Natural killer cell treated with Interleukin-12 subunit alpha and Interleukin-12 subunit beta and Interleukin-15 and Interleukin-18, amount 100 ng/mL, for 72 hours (primary cell): Measurements from ENCODE around the gene ATP2B3. TPM values are rescaled to one million over a fixed set of nuclear protein-coding genes. Genes with fewer than 3 reads are reported as not detected.

Experiments
- ATAC-seq, 2 donors: fragments of 150-1000 bp; cut with Tn5 transposase in 1 of 2; sonication (Bioruptor Pico), chemical (Tn5 transposase) in 1 of 2; 2 replicates each; pipeline ENCODE4 v1.10.0; 2021
- DNase-seq: peaks from one replicate; pipeline ENCODE4 v3.0.0; 2022; ENCODE audit warnings: low spot score
- H3K27ac Mint-ChIP-seq, 2 donors: 1 replicate in 1 of 2; 2 replicates in 1 of 2; pipeline ENCODE4 v1.8.0; 2022; ENCODE audit warnings: mixed read lengths in 2 of 2, mild to moderate bottlenecking in 1 of 2, moderate library complexity in 1 of 2
- H3K27me3 Mint-ChIP-seq, 2 donors: 1 replicate in 1 of 2; 2 replicates in 1 of 2; pipeline ENCODE4 v1.8.0; 2022; ENCODE audit warnings: mixed read lengths in 2 of 2
- H3K36me3 Mint-ChIP-seq: one replicate; pipeline ENCODE4 v1.8.0; 2022; ENCODE audit warnings: mixed read lengths
- H3K4me1 Mint-ChIP-seq, 2 donors: 1 replicate in 1 of 2; 2 replicates in 1 of 2; pipeline ENCODE4 v1.8.0; 2022; ENCODE audit warnings: low read depth in 2 of 2, mixed read lengths in 2 of 2, mild to moderate bottlenecking in 1 of 2
- H3K4me3 Mint-ChIP-seq: one replicate; pipeline ENCODE4 v1.8.0; 2022; ENCODE audit warnings: mixed read lengths
- H3K9me3 Mint-ChIP-seq: 2 replicates; pipeline ENCODE4 v1.8.0; 2022; ENCODE audit warnings: mixed read lengths
- total RNA-seq, 2 donors: library from RNA; stranded (reverse); gene quantifications; one replicate each; pipeline ENCODE4 v1.2.3, GENCODE V29; 2022

ATP2B3 gene
- total RNA-seq, 2 donors from 2014 or later = not detected

DNA sequence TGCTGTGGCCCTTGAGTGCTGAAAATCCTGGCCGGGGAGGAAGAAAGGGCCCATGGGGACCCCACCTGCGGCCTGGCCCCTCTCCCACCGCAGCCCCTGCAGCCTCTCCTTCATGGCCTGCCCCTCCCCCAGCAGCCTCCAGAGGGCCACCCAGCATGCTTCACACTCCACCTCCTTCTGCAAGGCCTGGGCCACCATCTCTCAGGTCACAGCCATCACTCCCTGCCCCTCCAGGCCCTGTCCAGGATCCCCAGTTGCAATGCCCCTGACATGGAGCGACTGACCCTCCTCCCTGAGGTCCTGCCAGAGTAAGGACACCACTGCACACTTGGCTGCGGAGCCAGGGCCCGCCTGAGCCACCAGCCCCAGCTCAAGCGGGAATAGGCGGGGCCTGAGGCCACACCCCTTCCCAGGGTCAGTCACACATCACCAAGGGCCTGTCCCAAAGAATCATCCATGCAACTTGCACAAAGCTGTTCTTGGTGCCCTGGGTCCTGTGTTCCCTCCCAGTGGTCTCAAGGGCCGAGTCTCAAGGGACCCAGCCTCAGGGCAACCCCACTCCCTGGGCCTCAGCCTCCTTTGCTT, 48.6 kb downstream of the ATP2B3 start:
- Mint-ChIP-seq H3K4me1 (no peaks in the 10 kb centered on the region), H3K4me3 (no peak overlapping the region), H3K27me3 (peaks cover 0 to 2% of the 10 kb centered on the region in 2 donors), H3K9me3 (no peaks in the 10 kb centered on the region), H3K36me3 (no peaks in the 10 kb centered on the region), H3K27ac (no peak overlapping the region)
- ATAC-seq = no peak
- no peak for DNase-seq

DNA sequence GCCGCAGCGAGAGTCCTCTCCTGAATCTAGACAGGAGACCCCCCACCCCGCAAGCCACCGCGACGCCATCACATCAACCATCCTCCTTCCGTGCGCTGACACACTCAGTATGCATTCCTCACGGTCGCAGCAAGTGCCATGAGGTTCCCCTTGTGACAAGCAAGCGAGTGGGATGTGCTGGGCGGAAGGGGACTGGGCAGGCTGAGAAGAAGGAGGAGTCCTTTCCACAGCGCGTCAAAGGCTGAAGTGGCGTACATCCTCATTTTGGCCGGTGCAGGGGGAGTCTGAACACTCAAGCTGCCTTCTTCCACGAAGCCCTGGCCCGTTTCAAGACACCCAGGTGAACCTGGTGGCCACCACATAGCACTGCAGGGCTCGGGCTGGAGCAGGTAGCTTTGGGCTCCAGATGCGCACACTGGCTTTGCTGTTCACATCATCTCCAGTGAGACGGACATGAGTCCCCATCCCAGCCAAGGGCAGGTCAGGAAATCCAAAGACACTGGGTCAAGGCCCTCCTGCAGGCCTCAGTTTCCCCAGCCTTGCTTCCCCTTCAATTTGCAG, 51.1 kb downstream of the ATP2B3 start:
- no peaks in the 10 kb centered on the region for H3K36me3 Mint-ChIP-seq
- no peaks in the 10 kb centered on the region for H3K9me3 Mint-ChIP-seq
- no peak overlapping the region for H3K4me3 Mint-ChIP-seq
- no peak for DNase-seq
- H3K27me3 Mint-ChIP-seq = no peaks in the 10 kb centered on the region
- no peak overlapping the region for H3K27ac Mint-ChIP-seq
- H3K4me1 Mint-ChIP-seq = no peaks in the 10 kb centered on the region
- no peak for ATAC-seq

GRCh38 chrX:153569475-153569874, 52.0 kb downstream of the ATP2B3 start:
- no peaks in the 10 kb centered on the region for H3K27me3 Mint-ChIP-seq
- H3K4me1 Mint-ChIP-seq = no peaks in the 10 kb centered on the region
- no peaks in the 10 kb centered on the region for H3K9me3 Mint-ChIP-seq
- no peak overlapping the region for H3K27ac Mint-ChIP-seq
- ATAC-seq = no peak
- DNase-seq = no peak
- H3K36me3 Mint-ChIP-seq = no peaks in the 10 kb centered on the region
- no peak overlapping the region for H3K4me3 Mint-ChIP-seq

DNA sequence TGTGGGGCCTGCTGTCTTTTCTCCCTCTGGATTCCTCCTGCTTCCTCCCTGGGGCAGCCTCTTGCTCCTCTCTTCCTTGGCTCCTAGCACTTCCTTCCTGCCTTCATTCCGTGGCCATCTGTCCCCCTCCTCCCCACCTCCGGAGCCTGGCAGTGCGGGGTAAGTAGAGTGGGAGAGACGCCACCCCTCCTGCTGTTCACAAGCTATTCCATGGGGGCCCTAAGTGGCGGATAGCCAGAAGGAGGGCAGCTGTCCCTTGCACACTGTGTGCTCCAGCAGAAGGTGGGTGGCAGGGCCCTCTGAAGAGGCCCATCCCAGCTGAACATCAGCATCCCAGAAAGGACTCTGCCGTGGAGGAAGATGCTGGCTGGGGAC, 54.1 kb downstream of the ATP2B3 start:
- Mint-ChIP-seq H3K4me1 (no peaks in the 10 kb centered on the region), H3K27ac (no peak overlapping the region), H3K27me3 (peaks cover 0 to 3% of the 10 kb centered on the region in 2 donors), H3K4me3 (no peak overlapping the region), H3K36me3 (no peaks in the 10 kb centered on the region), H3K9me3 (no peaks in the 10 kb centered on the region)
- ATAC-seq (no peak), DNase-seq (no peak)

DNA sequence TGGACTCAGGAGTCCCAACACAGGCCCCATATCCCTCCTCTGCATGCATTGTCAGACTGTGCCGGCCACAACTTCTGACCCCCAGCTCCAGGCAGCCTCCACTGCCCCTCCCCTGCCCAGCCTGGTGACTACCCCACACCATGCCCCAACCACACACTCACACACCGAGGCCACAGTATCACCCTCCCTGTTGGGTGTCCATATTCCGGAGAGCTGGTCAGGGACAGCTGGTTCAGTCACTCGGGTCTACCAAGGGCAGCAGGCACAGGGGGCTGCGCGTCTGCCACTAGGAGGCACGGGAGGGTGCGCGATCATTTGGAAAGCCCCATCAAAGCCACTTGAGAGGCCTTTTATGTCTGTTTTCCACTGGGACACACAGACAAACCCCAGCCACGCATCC, 55.2 kb downstream of the ATP2B3 start:
- ATAC-seq = no peak
- H3K27me3 Mint-ChIP-seq = peaks cover 0 to 3% of the 10 kb centered on the region in 2 donors
- H3K27ac Mint-ChIP-seq = no peak overlapping the region
- H3K9me3 Mint-ChIP-seq = no peaks in the 10 kb centered on the region
- H3K4me1 Mint-ChIP-seq = no peaks in the 10 kb centered on the region
- H3K36me3 Mint-ChIP-seq = no peaks in the 10 kb centered on the region
- no peak overlapping the region for H3K4me3 Mint-ChIP-seq
- DNase-seq = no peak

DNA sequence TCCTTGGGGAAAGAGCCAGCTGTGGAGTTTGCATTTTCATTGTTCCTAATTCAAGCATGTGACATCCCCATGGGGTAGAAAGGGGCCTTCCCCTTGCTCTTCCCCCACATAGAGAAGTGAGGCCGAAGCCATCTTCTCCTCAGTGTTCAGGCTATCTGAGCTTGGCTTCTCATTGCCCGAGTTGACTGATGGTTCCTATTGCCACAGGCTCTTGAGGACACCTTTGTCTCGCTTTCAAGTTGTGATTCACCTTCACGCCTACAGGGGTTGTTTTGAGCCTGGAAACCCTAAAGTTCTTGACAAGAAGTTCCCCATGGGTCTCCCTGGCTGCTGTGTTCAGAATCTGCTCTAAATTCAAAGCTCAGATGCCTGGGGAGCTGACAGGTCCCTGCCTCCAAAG, 56.5 kb downstream of the ATP2B3 start:
- Mint-ChIP-seq H3K4me1 (no peaks in the 10 kb centered on the region), H3K36me3 (no peaks in the 10 kb centered on the region), H3K27me3 (peaks cover 0 to 3% of the 10 kb centered on the region in 2 donors), H3K27ac (no peak overlapping the region), H3K4me3 (no peak overlapping the region), H3K9me3 (no peaks in the 10 kb centered on the region)
- ATAC-seq (no peak), DNase-seq (no peak)

DNA sequence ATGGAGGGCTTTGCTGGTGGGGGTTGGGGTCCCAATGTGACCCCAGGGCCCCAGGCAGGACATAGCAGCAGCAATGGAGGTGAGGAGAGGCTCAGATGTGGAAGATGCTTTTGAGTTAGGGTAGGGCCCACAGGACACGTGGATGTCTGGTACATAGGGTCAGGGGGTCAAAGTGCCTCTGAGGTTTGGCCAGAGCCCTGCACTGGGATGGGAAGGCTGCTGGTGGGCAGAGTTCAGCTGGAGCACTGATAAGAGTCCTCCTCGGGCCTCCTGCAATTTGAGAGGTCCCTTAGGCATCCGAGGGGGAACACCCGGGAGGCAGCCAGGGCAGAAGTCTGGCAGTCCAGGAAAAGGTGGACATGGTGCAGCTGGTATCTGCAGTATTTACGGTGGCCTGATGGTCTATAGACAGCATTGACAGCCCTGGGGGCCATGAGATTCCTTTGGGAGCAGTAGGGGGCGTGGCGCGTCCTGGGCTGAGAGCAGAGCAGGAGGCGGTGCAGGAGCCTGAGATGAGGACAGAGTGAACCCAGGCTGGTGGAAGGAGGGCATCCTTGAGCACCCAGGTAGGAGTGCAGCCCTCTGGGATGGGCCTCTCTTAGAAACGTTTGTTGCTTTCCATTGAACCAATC, 58.9 kb downstream of the ATP2B3 start:
- H3K36me3 Mint-ChIP-seq = no peaks in the 10 kb centered on the region
- H3K9me3 Mint-ChIP-seq = no peaks in the 10 kb centered on the region
- H3K4me3 Mint-ChIP-seq = no peak overlapping the region
- H3K4me1 Mint-ChIP-seq = no peaks in the 10 kb centered on the region
- ATAC-seq (no peak), DNase-seq (no peak)
- H3K27ac Mint-ChIP-seq = no peak overlapping the region
- H3K27me3 Mint-ChIP-seq = peaks cover 0 to 3% of the 10 kb centered on the region in 2 donors

DNA sequence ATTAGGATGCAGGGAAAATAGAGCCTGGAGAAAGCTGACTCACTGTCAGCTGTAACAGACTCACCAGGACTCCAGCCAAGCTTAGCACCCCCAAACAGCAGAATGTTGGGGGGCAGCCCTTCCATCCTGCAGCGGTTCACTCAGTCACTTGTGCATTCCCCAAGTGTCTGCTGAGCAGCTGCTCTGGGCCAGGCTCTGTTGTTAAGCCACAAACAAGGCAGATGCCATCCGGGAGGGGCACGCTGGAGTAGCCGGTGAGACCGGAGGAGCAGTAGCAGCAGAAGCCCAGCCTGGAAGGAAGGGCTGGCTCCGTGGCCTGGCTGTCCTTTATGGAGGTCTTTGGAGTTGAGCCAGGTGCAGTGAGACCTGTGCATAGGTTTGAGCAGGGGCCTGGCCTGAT, 59.5 kb downstream of the ATP2B3 start:
- no peaks in the 10 kb centered on the region for H3K36me3 Mint-ChIP-seq
- H3K27me3 Mint-ChIP-seq = peaks cover 0 to 3% of the 10 kb centered on the region in 2 donors
- DNase-seq (no peak), ATAC-seq (no peak)
- no peaks in the 10 kb centered on the region for H3K9me3 Mint-ChIP-seq
- H3K27ac Mint-ChIP-seq = no peak overlapping the region
- H3K4me3 Mint-ChIP-seq = no peak overlapping the region
- no peaks in the 10 kb centered on the region for H3K4me1 Mint-ChIP-seq

GRCh38 chrX:153578200-153578835, 60.9 kb downstream of the ATP2B3 start:
- no peak for DNase-seq
- H3K36me3 Mint-ChIP-seq = no peaks in the 10 kb centered on the region
- no peak overlapping the region for H3K27ac Mint-ChIP-seq

DNA sequence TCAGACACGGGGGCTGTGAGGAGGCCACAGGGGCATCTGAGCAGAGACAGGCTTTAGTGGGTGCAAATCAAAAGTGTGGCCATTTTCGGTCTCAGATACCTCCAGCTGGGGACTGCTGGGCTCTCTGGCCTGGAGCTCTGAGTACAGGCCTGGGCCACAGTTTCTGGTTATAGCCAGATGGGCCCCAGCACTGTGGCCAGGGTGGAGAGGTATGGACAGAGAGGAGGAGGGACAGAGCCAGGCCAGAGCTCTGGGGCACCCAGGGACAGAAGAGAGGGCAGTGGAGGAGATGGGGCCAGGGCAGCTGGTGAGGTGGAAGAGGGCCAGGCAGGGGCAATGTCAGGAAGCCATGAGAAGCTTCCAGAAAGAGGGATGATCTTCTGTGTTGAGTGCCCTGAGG, 61.4 kb downstream of the ATP2B3 start:
- Mint-ChIP-seq H3K4me3 (no peak overlapping the region), H3K9me3 (no peaks in the 10 kb centered on the region), H3K27ac (no peak overlapping the region), H3K36me3 (no peaks in the 10 kb centered on the region), H3K27me3 (peaks cover 0 to 3% of the 10 kb centered on the region in 2 donors), H3K4me1 (peaks cover 6 to 10% of the 10 kb centered on the region in 2 donors)
- ATAC-seq (no peak), DNase-seq (no peak)

More at GRCh38 chrX:153578200-153578835, 60.9 kb downstream of the ATP2B3 start:
- peaks cover 0 to 3% of the 10 kb centered on the region in 2 donors for H3K27me3 Mint-ChIP-seq
- H3K9me3 Mint-ChIP-seq = no peaks in the 10 kb centered on the region
- no peak overlapping the region for H3K4me3 Mint-ChIP-seq
- H3K4me1 Mint-ChIP-seq = peaks cover 4 to 7% of the 10 kb centered on the region in 2 donors
- no peak for ATAC-seq

DNA sequence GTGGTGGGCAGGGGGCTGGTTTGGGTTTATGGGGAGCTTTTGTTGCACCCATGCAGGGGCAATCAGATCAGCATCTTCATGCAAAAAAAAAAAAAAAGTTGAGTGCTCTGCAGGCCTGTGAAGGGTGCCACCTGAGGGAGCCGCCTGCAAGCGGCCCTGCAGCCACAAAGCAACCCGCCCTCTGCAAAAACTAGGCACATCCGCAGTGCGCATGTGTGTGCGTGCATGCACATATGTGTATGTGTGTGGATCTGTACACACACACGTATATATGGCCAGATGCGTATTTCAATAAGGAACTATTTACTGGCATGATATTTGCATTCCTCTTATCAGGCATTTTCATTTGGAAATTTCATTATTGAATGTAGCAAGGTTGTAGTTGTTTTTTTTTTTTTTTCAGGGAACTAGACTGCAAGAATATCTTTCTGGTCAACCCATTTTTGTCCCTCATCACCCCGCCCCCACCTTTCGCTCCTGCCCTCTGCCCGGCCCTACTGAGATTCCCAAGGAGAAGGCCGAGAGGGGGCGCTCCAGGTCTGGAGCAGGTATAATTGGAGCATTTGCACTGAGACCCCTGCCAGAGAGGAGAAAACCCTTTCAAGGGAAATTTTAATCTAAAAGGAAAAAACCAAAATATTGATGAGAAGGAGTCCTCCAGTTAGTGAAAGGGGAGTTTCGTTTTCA, 63.4 kb downstream of the ATP2B3 start:
- DNase-seq = no peak
- H3K27ac Mint-ChIP-seq = no peak overlapping the region

GRCh38 chrX:153582896-153583295, 65.5 kb downstream of the ATP2B3 start:
- H3K4me1 Mint-ChIP-seq = peaks cover 10% of the 10 kb centered on the region in 2 donors
- H3K9me3 Mint-ChIP-seq = no peaks in the 10 kb centered on the region
- peak; percentile 86 to 93 for ATAC-seq
- H3K27me3 Mint-ChIP-seq = peaks cover 0 to 2% of the 10 kb centered on the region in 2 donors
- H3K36me3 Mint-ChIP-seq = no peaks in the 10 kb centered on the region
- no peak overlapping the region for H3K27ac Mint-ChIP-seq
- H3K4me3 Mint-ChIP-seq = peak overlapping the region; percentile 25
- peak; percentile 77 for DNase-seq

More for the DNA sequence above, 63.4 kb downstream of the ATP2B3 start:
- Mint-ChIP-seq H3K4me1 (peaks cover 10% of the 10 kb centered on the region in 2 donors), H3K9me3 (no peaks in the 10 kb centered on the region), H3K36me3 (no peaks in the 10 kb centered on the region), H3K27me3 (no peaks in the 10 kb centered on the region), H3K4me3 (no peak overlapping the region)
- no peak for ATAC-seq

- ATAC-seq = no peak
- H3K36me3 Mint-ChIP-seq = no peaks in the 10 kb centered on the region
- peaks cover 10% of the 10 kb centered on the region in 2 donors for H3K4me1 Mint-ChIP-seq
- peaks cover 0 to 2% of the 10 kb centered on the region in 2 donors for H3K27me3 Mint-ChIP-seq
- H3K9me3 Mint-ChIP-seq = no peaks in the 10 kb centered on the region
- H3K4me3 Mint-ChIP-seq = no peak overlapping the region
- DNase-seq = no peak
- no peak overlapping the region for H3K27ac Mint-ChIP-seq
Measured at GRCh38 chrX:153583433-153583832, 66.0 kb downstream of the ATP2B3 start.

DNA sequence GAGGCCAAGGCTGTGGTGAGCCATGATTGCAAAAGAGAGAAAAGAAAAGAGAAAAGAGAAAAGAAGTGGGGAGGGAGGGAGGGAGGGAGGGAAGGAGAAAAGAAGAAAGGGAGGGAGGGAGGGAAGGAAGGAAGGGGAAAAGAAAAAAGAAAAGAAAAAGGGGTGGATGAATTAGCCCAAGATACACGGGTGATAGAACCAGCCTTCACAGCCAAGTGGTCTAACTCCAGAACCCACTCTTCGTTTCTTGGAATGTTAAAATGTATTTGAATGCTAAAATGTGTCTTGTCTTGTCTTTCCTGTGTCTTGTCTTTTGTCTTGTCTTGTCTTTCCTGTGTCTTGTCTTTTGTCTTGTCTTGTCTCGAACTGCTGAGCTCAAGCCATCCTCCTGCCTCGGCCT, 68.4 kb downstream of the ATP2B3 start:
- Mint-ChIP-seq H3K36me3 (no peaks in the 10 kb centered on the region), H3K4me3 (no peak overlapping the region), H3K4me1 (peaks cover 10% of the 10 kb centered on the region in 2 donors), H3K9me3 (no peaks in the 10 kb centered on the region), H3K27ac (peak overlapping the region in 1 of 2 donors; percentile 49), H3K27me3 (peaks cover 0 to 2% of the 10 kb centered on the region in 2 donors)
- ATAC-seq (no peak), DNase-seq (no peak)
